A204.1 (cell line): Measurements from ENCODE around the gene OR1E1.
"Not testable (repeated sequence)": the region's sequence is repeated elsewhere in the genome, so short reads cannot be mapped to it uniquely, and the experiment has no call there.

Experiments
- FAIRE-seq: peaks from 2 replicates; lab custom pipeline; 2012; peaks lifted over from hg19 to GRCh38; lab: Jason Lieb, UNC

The OR1E1 gene, protein sequence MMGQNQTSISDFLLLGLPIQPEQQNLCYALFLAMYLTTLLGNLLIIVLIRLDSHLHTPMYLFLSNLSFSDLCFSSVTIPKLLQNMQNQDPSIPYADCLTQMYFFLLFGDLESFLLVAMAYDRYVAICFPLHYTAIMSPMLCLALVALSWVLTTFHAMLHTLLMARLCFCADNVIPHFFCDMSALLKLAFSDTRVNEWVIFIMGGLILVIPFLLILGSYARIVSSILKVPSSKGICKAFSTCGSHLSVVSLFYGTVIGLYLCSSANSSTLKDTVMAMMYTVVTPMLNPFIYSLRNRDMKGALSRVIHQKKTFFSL

DNA sequence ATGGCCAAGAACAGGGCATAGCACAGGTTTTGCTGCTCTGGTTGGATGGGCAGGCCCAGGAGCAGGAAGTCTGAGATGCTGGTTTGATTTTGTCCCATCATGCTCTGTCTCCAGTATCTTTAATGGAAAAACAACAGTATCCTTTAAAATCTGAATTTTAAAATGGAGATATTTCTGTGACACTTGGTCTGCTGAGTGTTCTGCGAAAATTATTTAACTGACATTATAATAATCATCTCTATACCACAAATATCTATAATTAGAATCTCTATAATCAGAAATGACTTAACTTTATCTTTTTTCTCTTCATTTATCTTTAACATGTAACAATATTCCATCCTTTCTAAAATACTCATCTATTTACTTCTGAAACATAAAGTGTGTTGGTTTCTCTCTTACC lies at the start of gene OR1E1:
Gene OR1E1 (minus strand): TSS at position 101 of the 400 bp plus-strand sequence. CDS start 0 bp downstream, at position 101.
- no peak for FAIRE-seq

DNA sequence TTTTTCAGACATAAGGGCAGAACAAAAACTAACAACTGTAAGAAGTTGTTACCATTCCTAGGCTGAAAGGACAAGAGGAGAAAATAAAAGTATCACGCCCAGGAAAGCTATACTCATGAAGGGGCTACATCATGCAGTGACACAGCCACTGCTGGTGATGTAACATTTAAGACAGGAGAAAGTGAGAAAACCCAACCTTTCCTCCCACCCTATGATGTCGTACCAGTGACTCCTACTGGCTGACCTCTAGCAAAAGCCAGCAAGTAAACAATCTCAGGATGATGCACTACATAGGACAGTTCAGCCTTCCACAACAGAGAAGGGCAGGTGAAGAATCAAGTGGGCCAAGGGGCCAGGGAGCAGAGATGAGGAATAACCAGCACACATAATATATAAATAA lies 49.4 kb upstream of the OR1E1 start:
- FAIRE-seq, result no peak

DNA sequence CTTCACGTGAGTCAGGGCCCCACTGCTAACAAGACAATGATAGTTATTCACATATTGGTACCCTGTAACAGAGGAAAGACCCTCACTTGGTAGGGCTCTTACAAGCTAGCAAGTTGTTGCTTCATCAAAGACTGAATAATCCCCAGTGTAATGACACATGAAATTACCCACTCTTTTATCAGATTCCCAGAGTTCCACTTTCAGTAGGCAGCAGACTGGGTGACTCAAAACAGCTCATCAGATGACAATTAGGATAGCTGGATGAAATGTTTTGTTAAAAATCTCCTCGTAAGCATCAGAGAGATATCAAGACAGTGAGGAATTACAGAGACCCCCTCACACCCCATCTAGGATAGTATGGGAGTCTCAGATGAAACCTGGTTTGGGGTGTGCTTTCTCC lies 42.2 kb upstream of the OR1E1 start:
- FAIRE-seq, result no peak

DNA sequence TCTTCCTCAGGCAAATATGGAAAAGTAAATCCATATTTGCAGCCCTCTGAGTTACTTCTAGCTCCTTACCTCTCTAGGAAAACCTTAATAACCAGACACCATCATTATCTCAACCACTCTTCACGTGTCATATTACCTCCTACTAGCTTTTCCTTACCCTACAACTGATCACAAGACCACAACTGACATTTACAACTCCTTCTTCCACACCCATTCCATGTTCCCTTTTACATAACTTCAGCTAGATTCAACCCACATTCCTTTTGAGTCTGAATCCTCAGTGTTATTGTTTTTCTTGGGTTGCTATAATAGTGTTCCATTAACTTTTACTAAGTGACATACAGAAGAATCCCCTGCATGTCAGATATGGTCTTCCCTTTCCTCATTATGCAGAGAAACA lies 40.2 kb upstream of the OR1E1 start:
- FAIRE-seq, result no peak

DNA sequence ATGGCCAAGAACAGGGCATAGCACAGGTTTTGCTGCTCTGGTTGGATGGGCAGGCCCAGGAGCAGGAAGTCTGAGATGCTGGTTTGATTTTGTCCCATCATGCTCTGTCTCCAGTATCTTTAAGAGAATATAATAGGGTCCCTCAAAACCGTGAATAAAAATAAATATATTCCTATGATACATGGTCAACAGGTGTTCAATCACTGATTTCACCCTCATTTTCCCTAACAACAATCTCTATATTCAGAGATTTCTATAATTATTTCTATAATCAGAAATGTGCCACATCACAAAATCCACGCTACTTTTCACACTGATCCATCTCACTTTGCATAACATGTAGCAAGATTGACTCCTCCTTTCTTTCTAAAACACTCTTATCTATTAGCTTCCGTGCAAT lies 35.5 kb upstream of the OR1E1 start, which contains the start of gene OR1E2:
Gene OR1E2 (minus strand): TSS at position 101 of the 400 bp plus-strand sequence. CDS start 0 bp downstream, at position 101.
- no peak for FAIRE-seq

DNA sequence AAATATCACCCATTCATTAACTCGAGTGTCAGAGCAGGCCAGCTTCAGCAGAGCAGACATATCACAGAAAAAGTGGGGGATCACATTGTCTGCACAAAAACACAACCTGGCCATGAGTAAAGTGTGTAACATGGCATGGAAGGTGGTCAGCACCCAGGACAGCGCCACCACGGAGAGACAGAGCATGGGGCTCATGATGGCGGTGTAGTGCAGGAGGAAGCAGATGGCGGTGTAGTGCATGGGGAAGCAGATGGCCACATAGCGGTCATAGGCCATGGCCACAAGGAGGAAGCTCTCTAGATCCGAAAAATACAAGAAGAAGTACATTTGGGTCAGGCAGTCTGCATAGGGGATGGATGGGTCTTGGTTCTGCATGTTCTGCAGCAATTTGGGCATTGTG lies 35.0 kb upstream of the OR1E1 start:
- not testable (repeated sequence) for FAIRE-seq

DNA sequence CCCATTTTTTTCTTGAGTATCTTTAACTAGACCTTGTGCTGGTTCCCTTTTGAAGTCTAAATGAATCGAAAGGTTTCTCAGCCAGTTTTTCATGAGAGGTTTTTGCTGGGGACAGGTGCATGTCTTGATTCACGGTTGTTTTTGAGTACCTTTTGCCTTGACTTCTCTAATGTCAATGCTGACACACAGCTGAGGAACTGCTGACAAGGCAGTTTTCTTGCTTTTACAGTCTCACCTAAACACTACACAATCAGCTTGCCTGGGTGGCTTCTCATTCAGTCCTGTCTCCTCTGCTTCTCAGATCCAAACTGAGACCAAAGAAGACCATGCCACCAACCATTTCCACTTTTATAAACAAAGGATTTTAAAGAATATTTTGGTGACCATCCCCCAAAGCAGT lies 20.0 kb upstream of the OR1E1 start:
- no peak for FAIRE-seq

DNA sequence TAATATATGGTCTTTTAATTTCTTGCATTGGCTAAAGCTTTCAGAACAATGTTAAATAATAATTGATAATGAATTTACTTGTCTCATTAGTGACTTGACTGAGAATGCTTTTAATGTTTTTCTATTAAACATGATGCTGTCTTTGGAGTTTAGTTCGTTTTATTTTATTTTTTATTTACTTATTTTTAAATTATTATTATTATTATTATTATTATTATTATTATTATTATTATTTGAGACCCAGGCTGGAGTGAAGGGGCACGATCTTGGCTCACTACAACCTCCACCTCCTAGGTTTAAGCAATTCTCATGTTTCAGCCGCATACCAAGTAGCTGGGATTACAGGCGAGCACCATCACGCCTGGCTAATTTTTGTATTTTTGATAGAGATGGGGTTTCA lies 17.4 kb upstream of the OR1E1 start:
- FAIRE-seq, result no peak

DNA sequence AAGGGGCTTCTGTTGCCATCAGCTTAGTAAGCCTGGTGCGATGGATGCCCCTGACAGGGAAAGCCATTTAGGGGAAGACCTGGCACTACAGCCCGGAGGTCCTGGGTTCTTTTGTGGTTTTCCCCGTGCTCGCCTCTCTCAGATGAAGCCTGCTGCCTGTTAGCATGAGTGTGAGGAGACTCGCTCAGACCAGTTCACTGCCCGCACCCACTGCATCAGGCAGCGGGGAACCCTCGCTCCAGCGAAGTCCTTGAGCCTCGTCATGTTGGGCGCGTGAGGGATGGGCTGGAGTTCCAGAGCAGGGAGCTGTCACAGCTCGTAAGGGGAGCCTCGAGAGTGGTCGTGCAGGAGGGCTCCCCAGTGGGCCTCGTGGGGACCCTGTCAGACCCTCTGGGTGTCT lies 14.0 kb upstream of the OR1E1 start:
- FAIRE-seq, result not testable (repeated sequence)

DNA sequence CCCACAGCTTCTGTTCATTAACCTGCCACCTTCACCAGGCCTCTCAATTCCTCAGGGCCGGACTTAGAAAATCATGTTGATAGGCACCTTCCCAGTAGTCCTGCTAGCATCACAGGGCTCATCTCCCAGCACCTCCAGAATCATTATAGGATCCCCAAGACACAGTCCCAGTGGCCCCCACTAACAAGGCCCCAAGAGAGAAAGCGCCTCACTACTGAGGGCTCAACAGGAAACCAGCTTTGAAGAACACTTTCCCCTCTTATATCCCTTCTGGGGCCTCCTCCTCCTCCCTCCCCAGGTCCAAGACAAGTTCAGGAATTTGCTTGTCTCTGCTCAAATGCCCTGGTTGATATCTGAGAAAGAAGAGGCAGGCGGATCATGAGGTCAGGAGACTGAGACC lies 12.9 kb upstream of the OR1E1 start, which contains the start of gene OR3A3:
Gene OR3A3 (plus strand): TSS at position 301 of the 400 bp plus-strand sequence.
- no peak for FAIRE-seq

DNA sequence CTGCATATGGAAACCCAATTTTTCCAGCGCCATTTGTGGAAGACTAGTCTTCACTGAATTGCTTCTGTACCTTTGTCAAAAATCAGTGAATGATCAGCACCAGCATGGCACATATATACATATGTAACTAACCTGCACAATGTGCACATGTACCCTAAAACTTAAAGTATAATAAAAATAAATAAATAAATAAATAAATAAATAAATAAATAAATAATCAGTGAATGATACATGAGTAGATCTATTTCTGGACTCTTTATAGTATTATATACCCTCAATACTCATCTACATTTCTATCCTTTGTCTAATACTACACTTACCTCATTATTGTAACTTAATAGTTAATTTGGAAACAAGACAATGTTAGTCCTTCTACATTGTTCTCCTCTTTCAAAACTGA lies 5.6 kb upstream of the OR1E1 start:
- not testable (repeated sequence) for FAIRE-seq

DNA sequence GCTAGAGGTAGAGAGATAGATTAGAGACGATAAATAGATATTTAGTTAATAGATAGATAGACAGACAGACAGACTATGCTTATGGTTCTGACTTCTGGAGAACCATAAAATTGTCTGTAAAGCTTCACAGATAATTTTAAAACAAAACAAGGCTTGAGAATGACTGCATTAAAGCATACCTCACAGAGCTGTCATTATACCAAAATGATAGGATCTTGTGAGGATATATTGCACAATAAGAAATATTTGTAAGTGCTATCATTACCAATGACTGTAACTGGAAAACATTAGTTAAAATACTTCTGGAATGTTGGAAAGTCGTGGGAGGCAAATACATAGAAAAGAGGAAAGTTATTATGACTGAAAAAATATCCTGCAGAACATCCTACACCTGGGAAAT lies 3.6 kb upstream of the OR1E1 start:
- FAIRE-seq, result no peak

DNA sequence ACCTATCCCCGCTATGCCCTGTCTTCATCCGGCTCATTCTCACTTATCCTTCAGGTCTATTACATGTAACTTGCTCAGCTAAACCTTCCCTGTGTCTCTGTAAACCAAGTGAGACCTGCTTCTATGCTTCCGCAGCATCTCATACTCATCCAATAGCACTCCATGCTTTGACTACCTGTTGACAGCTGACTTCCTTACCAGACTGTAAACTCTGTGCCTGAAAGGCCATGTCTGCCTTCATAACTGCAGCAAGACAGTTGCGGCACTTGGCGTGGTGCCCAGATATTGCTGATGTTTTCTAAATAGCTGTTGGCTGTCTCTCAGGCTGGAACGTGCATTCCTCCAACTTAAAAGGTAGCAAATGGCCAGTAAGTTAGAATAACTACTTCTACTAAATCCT lies 1.8 kb upstream of the OR1E1 start:
- FAIRE-seq, result no peak

DNA sequence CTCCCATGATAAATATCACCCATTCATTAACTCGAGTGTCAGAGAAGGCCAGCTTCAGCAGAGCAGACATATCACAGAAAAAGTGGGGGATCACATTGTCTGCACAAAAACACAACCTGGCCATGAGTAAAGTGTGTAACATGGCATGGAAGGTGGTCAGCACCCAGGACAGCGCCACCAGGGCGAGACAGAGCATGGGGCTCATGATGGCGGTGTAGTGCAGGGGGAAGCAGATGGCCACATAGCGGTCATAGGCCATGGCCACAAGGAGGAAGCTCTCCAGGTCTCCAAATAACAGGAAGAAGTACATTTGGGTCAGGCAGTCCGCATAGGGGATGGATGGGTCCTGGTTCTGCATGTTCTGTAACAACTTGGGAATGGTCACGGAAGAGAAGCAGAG lies 409 bp downstream of the OR1E1 start:
- FAIRE-seq, result not testable (repeated sequence)

DNA sequence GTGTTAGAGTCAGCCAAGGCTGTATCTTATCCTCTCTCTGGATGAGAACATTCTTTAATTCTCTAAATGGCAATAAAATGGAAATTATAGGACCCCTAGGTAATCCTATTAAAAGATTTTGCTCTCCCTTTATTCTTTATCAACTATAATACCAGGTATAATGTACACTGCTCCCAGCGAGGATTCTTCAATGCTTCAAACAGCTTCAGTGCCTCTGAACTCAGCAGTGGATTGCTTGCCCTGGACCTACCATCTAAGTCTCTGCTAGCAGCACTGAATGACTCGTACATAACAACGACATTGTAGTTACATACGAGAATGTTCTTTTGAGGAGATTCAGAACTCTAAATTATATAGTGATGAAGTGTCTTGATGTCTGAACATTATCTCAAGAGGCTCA lies 8.4 kb downstream of the OR1E1 start:
- FAIRE-seq, result no peak

DNA sequence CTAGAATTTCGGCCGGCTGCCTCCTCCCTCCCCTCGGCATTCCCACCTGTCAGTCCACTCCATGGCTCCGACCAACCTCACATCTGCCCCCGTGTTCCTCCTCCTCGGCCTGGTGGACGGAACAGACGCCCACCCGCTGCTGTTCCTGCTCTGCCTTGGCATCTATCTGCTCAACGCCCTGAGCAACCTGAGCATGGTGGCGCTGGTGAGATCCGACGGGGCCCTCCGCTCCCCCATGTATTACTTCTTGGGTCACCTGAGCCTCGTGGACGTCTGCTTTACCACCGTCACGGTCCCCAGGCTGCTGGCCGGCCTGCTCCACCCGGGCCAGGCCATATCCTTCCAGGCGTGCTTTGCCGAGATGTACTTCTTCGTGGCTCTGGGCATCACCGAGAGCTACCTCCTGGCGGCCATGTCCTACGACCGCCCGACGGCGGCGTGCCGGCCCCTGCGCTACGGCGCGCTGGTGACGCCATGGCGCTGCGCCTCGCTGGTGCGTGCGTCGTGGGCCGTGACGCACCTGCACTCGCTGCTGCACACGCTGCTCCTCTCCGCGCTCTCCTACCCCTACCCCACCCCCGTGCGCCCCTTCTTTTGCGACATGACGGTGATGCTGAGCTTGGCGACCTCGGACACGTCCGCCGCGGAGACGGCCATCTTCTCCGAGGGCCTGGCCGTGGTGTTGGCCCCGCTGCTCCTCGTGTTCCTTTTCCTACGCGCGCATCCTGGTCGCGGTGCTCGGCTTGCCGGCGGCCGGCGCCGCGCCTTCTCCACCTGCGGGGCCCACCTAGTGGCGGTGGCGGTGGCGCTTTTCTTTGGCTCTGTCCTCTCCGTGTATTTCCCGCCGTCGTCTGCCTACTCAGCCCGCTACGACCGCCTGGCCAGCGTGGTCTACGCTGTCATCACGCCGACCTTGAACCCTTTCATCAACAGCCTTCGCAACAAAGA lies 12.1 kb downstream of the OR1E1 start, which contains the start of gene OR3A2:
Gene OR3A2 (minus strand): TSS at position 440 of the 948 bp plus-strand sequence.
- FAIRE-seq, result no peak

DNA sequence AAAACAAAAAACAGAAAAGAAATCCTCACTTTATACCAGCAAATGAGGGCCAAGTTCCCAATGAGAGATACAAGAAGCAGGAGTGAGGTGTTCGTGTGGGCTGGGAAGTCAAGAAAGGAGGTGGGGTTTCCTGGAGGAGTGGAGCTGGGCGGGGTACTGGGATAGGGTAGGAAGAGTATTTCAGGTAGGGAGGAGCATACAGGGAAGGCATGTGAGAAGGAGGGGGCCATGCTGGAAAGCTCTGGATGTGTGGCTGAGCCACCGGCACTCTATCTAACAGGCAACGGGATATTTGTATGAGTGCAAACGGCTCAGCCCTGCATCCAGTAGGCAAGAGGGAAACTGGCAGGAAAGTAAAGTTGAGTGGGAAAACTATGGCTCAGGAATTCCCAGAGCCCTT lies 16.3 kb downstream of the OR1E1 start:
- no peak for FAIRE-seq

DNA sequence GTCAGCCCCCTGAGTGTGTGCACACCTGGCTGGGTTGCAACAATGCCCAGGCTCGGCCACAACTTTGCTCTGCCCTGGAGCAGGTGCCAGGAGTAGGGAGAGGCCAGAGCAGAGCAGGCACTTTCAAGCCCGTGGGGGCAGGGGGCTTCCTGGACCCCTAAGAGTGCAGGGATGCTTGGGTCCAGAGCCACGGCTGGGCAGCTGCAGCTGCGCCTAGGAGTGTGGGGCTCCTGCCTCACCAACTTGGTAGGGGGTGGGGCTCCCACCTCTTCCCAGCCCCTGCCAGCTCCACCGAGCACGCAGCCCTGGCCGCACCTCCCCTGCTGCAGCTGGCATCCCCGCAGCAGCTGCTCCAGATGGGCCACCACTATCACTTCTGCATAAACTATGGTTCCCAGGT lies 19.9 kb downstream of the OR1E1 start:
- no peak for FAIRE-seq

DNA sequence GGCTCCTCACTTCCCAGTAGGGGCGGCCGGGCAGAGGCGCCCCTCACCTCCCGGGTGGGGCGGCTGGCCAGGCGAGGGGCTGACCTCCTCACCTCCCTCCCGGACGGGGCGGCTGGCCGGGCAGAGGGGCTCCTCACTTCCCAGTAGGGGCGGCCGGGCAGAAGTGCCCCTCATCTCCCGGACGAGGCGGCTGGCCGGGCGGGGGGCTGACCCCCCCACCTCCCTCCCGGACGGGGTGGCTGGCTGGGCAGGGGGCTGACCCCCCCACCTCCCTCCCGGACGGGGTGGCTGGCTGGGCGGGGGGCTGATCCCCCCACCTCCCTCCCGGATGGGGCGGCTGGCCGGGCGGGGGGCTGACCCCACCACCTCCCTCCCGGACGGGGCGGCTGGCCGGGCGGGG lies 27.0 kb downstream of the OR1E1 start:
- not testable (repeated sequence) for FAIRE-seq
